ENCODE data around the gene NF2. TPM values are rescaled to one million over a fixed set of nuclear protein-coding genes. Genes with fewer than 3 reads are reported as not detected.

NF2 gene
- total and polyA plus RNA-seq, 2 of the 8 experiments (the other 6 are each of a cell fraction or from before 2014, with no cell fraction given): 17.6 to 53.6 TPM

GRCh38 chr22:29642694-29643093 is 39.3 kb downstream of the NF2 start (continued):
- TF ChIP-seq GTF2F1 (IDR thresholded peaks at IDR 0.05; ENCODE audit: borderline replicate concordance, low read depth, low read length) (no peak), CTBP2 (IDR thresholded peaks at IDR 0.05; ENCODE audit: borderline replicate concordance, insufficient read depth, insufficient read length, low read length) (no peak)
